ENCODE data around the gene BTNL9. TPM values are rescaled to one million over a fixed set of nuclear protein-coding genes. Genes with fewer than 3 reads are reported as not detected.

BTNL9 gene
- total and polyA plus RNA-seq, 9 of the 15 experiments (the other 6 are each of a cell fraction or from before 2014, with no cell fraction given), result 3.7 to 86.7 (median 29.4) TPM

DNA sequence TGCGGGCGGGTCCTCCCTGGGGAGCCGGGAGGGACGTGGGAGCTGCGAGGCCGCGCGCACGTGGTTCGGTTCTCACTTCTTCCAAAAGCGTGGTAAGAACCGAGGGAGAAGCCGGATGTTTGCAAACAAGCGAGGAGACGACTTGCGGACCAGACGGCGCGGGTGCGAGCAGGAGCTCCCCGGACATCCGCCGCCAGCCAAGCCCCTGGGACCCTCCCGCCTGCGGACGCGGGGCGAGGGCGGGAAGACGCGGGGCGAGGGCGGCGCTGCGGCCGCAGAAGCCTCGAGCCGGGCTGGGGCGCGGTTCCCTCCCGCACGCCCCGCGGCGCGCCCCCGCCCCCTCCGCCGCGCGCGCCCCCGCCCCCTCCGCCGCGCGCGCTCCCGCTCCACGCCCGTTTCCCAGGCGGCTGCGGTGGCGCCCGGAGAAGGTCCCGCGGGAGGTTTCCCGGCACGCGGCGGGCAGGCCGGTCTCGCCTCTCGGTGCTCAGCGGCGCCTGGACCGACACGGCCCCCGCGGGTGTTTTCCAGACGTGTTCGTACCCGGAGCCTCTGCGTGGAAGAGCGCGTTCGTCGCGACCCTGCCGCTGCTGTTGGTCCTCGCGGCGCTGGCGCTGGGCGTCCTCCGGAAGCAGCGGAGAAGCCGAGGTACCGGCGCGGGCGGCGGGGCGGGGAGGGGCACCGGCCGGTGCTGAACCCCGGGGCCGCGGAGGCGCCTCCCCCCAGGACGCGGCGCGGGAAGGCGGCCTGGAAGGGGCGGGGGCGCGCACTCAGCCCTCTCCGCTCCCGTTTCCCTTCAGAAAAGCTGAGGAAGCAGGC lies 12.8 kb downstream of the BTNL9 start (continued):
- TF ChIP-seq, protein P1, sequence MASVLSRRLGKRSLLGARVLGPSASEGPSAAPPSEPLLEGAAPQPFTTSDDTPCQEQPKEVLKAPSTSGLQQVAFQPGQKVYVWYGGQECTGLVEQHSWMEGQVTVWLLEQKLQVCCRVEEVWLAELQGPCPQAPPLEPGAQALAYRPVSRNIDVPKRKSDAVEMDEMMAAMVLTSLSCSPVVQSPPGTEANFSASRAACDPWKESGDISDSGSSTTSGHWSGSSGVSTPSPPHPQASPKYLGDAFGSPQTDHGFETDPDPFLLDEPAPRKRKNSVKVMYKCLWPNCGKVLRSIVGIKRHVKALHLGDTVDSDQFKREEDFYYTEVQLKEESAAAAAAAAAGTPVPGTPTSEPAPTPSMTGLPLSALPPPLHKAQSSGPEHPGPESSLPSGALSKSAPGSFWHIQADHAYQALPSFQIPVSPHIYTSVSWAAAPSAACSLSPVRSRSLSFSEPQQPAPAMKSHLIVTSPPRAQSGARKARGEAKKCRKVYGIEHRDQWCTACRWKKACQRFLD (CRISPR knock-in tag; IDR thresholded peaks at IDR 0.05), result peak; percentile 89
- TF ChIP-seq, protein P2, sequence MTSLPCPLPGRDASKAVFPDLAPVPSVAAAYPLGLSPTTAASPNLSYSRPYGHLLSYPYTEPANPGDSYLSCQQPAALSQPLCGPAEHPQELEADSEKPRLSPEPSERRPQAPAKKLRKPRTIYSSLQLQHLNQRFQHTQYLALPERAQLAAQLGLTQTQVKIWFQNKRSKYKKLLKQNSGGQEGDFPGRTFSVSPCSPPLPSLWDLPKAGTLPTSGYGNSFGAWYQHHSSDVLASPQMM (CRISPR knock-in tag; IDR thresholded peaks at IDR 0.05), result no peak
- TF ChIP-seq ZNF232 (CRISPR knock-in tag; IDR thresholded peaks at IDR 0.05), result no peak
- TF ChIP-seq POLR2H (tag; IDR thresholded peaks at IDR 0.05; ENCODE audit: low read depth), result peak; percentile 49; the same call in 1 of the 2 replicates
- TF ChIP-seq CBX2 (IDR thresholded peaks at IDR 0.05; ENCODE audit: insufficient read depth, low read length, poor library complexity, severe bottlenecking), result no peak
- TF ChIP-seq, protein P3, sequence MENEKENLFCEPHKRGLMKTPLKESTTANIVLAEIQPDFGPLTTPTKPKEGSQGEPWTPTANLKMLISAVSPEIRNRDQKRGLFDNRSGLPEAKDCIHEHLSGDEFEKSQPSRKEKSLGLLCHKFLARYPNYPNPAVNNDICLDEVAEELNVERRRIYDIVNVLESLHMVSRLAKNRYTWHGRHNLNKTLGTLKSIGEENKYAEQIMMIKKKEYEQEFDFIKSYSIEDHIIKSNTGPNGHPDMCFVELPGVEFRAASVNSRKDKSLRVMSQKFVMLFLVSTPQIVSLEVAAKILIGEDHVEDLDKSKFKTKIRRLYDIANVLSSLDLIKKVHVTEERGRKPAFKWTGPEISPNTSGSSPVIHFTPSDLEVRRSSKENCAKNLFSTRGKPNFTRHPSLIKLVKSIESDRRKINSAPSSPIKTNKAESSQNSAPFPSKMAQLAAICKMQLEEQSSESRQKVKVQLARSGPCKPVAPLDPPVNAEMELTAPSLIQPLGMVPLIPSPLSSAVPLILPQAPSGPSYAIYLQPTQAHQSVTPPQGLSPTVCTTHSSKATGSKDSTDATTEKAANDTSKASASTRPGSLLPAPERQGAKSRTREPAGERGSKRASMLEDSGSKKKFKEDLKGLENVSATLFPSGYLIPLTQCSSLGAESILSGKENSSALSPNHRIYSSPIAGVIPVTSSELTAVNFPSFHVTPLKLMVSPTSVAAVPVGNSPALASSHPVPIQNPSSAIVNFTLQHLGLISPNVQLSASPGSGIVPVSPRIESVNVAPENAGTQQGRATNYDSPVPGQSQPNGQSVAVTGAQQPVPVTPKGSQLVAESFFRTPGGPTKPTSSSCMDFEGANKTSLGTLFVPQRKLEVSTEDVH (IDR thresholded peaks at IDR 0.05; ENCODE audit: low read depth, partially characterized antibody), result no peak
- TF ChIP-seq SNIP1 (IDR thresholded peaks at IDR 0.05; ENCODE audit: low read depth), result no peak
- TF ChIP-seq BHLHE40 (IDR thresholded peaks at IDR 0.05; ENCODE audit: low read length), result no peak; the same call in 1 of the 2 replicates
- TF ChIP-seq RNF2 (IDR thresholded peaks at IDR 0.05), result peak; percentile 69
- 0 out of 2 replicates have a peak, but pooled peaks have one; percentile 54 for TF ChIP-seq SMAD3 (CRISPR knock-in tag; conservative IDR thresholded peaks at IDR 0.05)
- TF ChIP-seq FOXM1 (IDR thresholded peaks at IDR 0.05; ENCODE audit: low read depth), result no peak
- 0 out of 2 replicates have a peak, but pooled peaks have one; percentile 51 for TF ChIP-seq FOXM1 (CRISPR knock-in tag; IDR thresholded peaks at IDR 0.05; ENCODE audit: low read depth)
- peak; percentile 60 for TF ChIP-seq RBBP5 (IDR thresholded peaks at IDR 0.05; ENCODE audit: borderline replicate concordance, insufficient read depth, low read length, poor library complexity, severe bottlenecking)
- TF ChIP-seq, protein P4, sequence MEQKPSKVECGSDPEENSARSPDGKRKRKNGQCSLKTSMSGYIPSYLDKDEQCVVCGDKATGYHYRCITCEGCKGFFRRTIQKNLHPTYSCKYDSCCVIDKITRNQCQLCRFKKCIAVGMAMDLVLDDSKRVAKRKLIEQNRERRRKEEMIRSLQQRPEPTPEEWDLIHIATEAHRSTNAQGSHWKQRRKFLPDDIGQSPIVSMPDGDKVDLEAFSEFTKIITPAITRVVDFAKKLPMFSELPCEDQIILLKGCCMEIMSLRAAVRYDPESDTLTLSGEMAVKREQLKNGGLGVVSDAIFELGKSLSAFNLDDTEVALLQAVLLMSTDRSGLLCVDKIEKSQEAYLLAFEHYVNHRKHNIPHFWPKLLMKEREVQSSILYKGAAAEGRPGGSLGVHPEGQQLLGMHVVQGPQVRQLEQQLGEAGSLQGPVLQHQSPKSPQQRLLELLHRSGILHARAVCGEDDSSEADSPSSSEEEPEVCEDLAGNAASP (IDR thresholded peaks at IDR 0.05), result no peak
- TF ChIP-seq, protein P5, sequence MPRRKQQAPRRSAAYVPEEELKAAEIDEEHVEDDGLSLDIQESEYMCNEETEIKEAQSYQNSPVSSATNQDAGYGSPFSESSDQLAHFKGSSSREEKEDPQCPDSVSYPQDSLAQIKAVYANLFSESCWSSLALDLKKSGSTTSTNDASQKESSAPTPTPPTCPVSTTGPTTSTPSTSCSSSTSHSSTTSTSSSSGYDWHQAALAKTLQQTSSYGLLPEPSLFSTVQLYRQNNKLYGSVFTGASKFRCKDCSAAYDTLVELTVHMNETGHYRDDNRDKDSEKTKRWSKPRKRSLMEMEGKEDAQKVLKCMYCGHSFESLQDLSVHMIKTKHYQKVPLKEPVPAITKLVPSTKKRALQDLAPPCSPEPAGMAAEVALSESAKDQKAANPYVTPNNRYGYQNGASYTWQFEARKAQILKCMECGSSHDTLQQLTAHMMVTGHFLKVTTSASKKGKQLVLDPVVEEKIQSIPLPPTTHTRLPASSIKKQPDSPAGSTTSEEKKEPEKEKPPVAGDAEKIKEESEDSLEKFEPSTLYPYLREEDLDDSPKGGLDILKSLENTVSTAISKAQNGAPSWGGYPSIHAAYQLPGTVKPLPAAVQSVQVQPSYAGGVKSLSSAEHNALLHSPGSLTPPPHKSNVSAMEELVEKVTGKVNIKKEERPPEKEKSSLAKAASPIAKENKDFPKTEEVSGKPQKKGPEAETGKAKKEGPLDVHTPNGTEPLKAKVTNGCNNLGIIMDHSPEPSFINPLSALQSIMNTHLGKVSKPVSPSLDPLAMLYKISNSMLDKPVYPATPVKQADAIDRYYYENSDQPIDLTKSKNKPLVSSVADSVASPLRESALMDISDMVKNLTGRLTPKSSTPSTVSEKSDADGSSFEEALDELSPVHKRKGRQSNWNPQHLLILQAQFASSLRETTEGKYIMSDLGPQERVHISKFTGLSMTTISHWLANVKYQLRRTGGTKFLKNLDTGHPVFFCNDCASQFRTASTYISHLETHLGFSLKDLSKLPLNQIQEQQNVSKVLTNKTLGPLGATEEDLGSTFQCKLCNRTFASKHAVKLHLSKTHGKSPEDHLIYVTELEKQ (CRISPR knock-in tag; IDR thresholded peaks at IDR 0.05), result peak; percentile 47; the same call in 1 of the 2 replicates
